Omental fat pad (tissue), 4 donors: ENCODE measurements around the gene C13orf46. TPM values are rescaled to one million over a fixed set of nuclear protein-coding genes. Genes with fewer than 3 reads are reported as not detected.
A peak's percentile ranks its signal among the peaks of the same experiment; 100 is the strongest.
"Not testable (repeated sequence)": the region's sequence is repeated elsewhere in the genome, so short reads cannot be mapped to it uniquely, and the experiment has no call there.

Source experiments
- ATAC-seq: fragments of 150-250 bp; one replicate; pipeline ENCODE4 v1.9.1; 2016; ENCODE audit warnings: mild to moderate bottlenecking, moderate library complexity; ENCODE audit not compliant: low FRiP score
- DNase-seq: peaks from one replicate; pipeline ENCODE4 v3.0.0-alpha.2; 2019; ENCODE audit warnings: low spot score
- CTCF ChIP-seq, 3 donors: fragments of 450-650 bp; IDR thresholded peaks; one replicate each; pipeline ENCODE4 v1.5.1; 2016 to 2017; ENCODE audit warnings: antibody characterized with exemption in 3 of 3, mild to moderate bottlenecking in 3 of 3, moderate library complexity in 2 of 3
- total RNA-seq, 4 donors: library from RNA; depleted of rRNA; stranded (reverse); fragments of >200 nt; gene quantifications; one replicate each; pipeline ENCODE4 v1.1.0, GENCODE V29; 2016

C13orf46 gene
- 1 to 10 TPM in 2 of 4 donors, under 1 TPM in 2; 0.13 to 6.9 (median 1.6) TPM for total RNA-seq

DNA sequence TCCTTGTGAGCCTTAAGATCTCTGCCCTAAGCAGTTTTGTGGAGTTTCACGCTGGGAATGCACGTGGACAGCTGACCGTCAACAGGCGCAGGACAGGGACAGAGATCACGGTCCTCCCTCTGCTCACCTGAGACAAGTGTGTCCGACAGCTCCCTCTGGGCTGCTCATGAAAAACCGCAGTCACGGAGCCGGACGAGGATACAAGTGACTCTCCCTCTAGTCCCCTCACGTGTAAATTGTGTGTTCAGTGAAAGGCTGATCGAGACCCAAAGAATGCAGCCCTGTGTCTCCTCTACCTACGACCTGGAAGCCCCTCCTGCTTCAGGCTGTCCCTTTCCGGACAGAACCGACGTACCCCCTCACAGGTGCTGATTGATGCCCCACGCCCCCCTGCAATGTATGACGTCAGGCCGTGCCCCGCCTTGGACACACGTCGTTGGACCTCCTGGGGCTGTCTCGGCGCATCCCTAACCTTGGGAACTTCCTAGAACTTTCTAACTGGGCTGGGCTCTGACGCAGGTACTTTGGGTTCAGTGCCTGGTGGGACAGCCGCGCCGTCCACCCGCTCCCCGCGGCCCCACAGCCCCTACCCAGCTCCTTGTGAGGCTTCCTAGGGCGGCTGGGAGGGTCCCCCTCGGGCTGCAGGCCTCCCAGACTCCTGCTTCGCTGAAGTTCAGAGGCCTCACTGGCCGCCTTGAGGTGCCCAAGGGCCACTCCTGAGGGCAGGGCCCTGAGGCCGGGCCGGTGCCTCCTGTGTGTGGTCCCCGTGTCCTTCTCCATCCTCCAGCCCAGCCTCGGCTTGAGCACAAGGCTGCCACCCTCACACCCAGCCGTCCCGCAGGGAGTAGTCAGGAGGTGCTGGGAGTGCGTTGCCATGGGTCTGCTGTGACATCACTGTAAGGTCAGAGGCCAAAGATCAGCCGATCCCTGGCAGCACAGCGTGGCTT, at the start of gene C13orf46:
Gene C13orf46 (minus strand): TSS at position 859 of the 947 bp plus-strand sequence. CDS start 79 bp downstream, at position 780.
- DNase-seq: no peak
- ATAC-seq: peak; percentile 6
- no peak for TF ChIP-seq CTCF (IDR thresholded peaks at IDR 0.05)

- DNase-seq (no peak), ATAC-seq (no peak)
- TF ChIP-seq CTCF (IDR thresholded peaks at IDR 0.05): no peak
These were observed 49.0 kb upstream of the C13orf46 start for GRCh38 chr13:114022876-114023275.

GRCh38 chr13:114022309-114022669, 48.4 kb upstream of the C13orf46 start:
- DNase-seq: no peak
- ATAC-seq: no peak
- TF ChIP-seq CTCF (IDR thresholded peaks at IDR 0.05): no peak

- DNase-seq (no peak), ATAC-seq (no peak)
- TF ChIP-seq CTCF (IDR thresholded peaks at IDR 0.05): no peak
These were observed 47.8 kb upstream of the C13orf46 start for GRCh38 chr13:114021464-114022308.

GRCh38 chr13:114020750-114021463, 47.0 kb upstream of the C13orf46 start:
- ATAC-seq (no peak), DNase-seq (no peak)
- no peak for TF ChIP-seq CTCF (IDR thresholded peaks at IDR 0.05)

DNA sequence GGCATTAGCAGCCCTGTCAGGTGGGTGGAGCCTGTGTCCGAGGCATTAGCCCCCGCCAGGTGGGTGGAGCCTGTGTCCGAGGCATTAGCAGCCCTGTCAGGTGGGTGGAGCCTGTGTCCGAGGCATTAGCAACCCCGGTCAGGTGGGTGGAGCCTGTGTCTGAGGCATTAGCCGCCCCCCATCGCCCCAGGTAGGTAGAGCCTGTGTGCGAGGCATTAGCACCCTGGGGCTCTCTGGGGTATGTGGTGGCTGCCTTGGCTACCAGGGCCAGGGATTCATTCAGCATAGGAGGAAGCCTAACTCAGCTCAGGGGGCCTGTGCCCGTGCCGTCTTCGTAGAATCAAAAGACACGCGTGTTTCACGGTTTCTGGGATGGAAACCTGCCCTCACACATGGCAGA, 46.3 kb upstream of the C13orf46 start:
- not testable (repeated sequence) for DNase-seq, ATAC-seq

GRCh38 chr13:114019367-114019766, 45.5 kb upstream of the C13orf46 start:
- ATAC-seq (no peak), DNase-seq (no peak)
- no peak for TF ChIP-seq CTCF (IDR thresholded peaks at IDR 0.05)
